Stomach (tissue), 9 donors: ENCODE measurements around the gene AGBL3. TPM values are rescaled to one million over a fixed set of nuclear protein-coding genes. Genes with fewer than 3 reads are reported as not detected.
A peak's percentile ranks its signal among the peaks of the same experiment; 100 is the strongest.

ENCODE experiments used
- DNase-seq, 2 donors: peaks; one replicate each; pipeline versions ENCODE4 v3.0.0 to v3.0.0-alpha.2; 2013 to 2019
- H3K27ac ChIP-seq, 5 donors: fragments of 200-600 bp in 4 of 5; sonication (generic) in 4 of 5; one replicate each; pipeline ENCODE4 v1.5.1; 2013 to 2019; ENCODE audit warnings: mild to moderate bottlenecking in 1 of 5, moderate library complexity in 1 of 5
- H3K27me3 ChIP-seq, 3 donors: fragments of 200-600 bp; sonication (generic); one replicate each; pipeline ENCODE4 v1.5.1; 2017 to 2019; ENCODE audit warnings: mixed run types in 1 of 3
- H3K36me3 ChIP-seq, 4 donors: fragments of 200-600 bp; sonication (generic); 1 replicate in 3 of 4; 2 replicates in 1 of 4; pipeline ENCODE4 v1.5.1; 2016 to 2019
- H3K4me1 ChIP-seq, 4 donors: fragments of 200-600 bp; sonication (generic); one replicate each; pipeline ENCODE4 v1.5.1; 2016 to 2019
- H3K4me3 ChIP-seq, 4 donors: fragments of 200-600 bp; sonication (generic) in 3 of 4; one replicate each; pipeline ENCODE4 v1.5.1; 2016 to 2019; ENCODE audit warnings: mild to moderate bottlenecking in 1 of 4
- H3K9me3 ChIP-seq, 4 donors: fragments of 200-600 bp; sonication (generic); one replicate each; pipeline ENCODE4 v1.5.1; 2016 to 2019
- EP300 ChIP-seq: sonication (generic); formaldehyde crosslinking; IDR thresholded peaks from one replicate; pipeline ENCODE4 v1.6.1; 2017; ENCODE audit warnings: antibody characterized with exemption
- POLR2A ChIP-seq, 4 donors: fragments of 450-650 bp; IDR thresholded peaks; one replicate each; pipeline ENCODE4 v1.6.1; 2016; ENCODE audit warnings: antibody characterized with exemption in 4 of 4, control low read depth in 2 of 4, mild to moderate bottlenecking in 1 of 4, moderate library complexity in 1 of 4
- POLR2AphosphoS5 ChIP-seq, 3 donors: sonication (generic); formaldehyde crosslinking; IDR thresholded peaks; one replicate each; pipeline ENCODE4 v1.6.1; 2016; ENCODE audit warnings: antibody characterized with exemption in 3 of 3
- WGBS, 5 donors: extraction: QIAGEN DNeasy Blood & Tissue Kit in 3 of 5; methylation state at CpG; one replicate each; pipeline versions ENCODE4 v1.1.5 to v1.1.7; 2013 to 2018; 5-methylcytosine and 5-hydroxymethylcytosine counted together
- intact Hi-C: fragments of 100-400 bp; cut with DNase I; formaldehyde crosslinking; loops from one replicate; pipeline ENCODE4 v1.15.1; 2023; ENCODE audit warnings: low total_unique reads
- polyA plus RNA-seq, 3 donors: library from polyadenylated mRNA; stranded (reverse); fragments of 200-250 nt; gene quantifications; one replicate each; pipeline ENCODE4 v1.2.3, GENCODE V29; 2013
- total RNA-seq, 5 donors: library from RNA; depleted of rRNA; stranded (reverse); fragments of >200 nt; gene quantifications; one replicate each; pipeline versions ENCODE4 v1.1.0 to v1.2.3, GENCODE V29; 2014 to 2016
- TF ChIP-seq, protein P1 (sequence below), 7 experiments: fragments of 450-650 bp in 4 of 7; fragments of 200-600 bp in 3 of 7; sonication (generic) in 3 of 7; IDR thresholded peaks; one replicate each; pipeline ENCODE4 v1.5.1; 2016 to 2019; ENCODE audit warnings: antibody characterized with exemption in 7 of 7, control low read depth in 2 of 7, mild to moderate bottlenecking in 1 of 7
- donor health status: healthy with polysubstance abuse.
- donor health status: Bipolar disorder and iron deficiency.
- donor health status: healthy.

Gene AGBL3
- total and polyA plus RNA-seq, 8 donors, result 0.29 to 8.4 (median 1.3) TPM; not detected in 2

DNA sequence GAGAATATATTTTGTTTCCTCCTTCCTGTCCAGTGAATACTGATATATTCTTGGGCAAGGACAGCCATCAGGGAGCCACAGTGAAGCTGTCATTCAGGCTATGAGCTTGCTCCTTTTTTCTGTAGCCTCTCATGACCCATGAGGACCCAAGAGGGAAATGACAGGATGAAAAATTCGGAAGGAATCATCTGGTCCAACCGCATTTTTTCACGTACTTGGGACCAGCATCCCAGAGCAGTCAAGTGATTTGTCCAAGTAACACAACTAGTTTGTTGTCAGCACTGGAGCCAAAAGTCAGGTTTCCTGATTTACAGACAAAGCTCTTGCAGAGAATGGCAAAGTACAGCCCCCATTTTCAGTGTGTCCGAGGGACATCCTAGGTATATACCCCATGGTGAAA lies 47.2 kb upstream of the AGBL3 start:
- intact Hi-C loops, result loop anchor here (10.0 kb wide), 1 partner anchor 314 kb away; no protein-coding TSS in a partner anchor
- no peak overlapping the region for H3K4me3 ChIP-seq

DNA sequence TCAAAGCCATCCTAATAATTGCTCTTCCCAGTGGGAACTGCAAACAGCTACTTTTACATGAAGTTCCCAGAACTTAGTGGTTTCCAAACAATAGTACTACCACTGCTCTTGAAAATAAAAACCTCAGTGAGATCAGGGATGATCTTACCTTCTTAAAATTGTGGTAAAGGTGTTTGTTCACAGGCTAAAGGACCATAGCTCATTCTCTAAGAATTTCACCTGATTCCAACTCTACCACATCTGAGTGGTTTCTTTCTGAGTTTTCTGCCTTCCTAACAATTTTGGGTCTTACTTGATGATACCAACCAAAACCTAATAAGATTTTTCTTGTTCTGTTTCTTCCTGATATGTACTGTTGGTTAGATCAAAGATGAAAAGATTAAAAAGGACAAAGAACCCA lies 45.6 kb upstream of the AGBL3 start:
- Histone ChIP-seq H3K4me3 (no peak overlapping the region), H3K9me3 (no peaks in the 10 kb centered on the region), H3K27me3 (no peaks in the 10 kb centered on the region), H3K27ac (peak overlapping the region in 2 of 5 donors; percentile 24 to 72), H3K4me1 (peaks cover 0 to 52% (median 23%) of the 10 kb centered on the region in 4 donors), H3K36me3 (peaks cover 0 to 18% (median 8%) of the 10 kb centered on the region in 4 donors)
- TF ChIP-seq, protein P1, sequence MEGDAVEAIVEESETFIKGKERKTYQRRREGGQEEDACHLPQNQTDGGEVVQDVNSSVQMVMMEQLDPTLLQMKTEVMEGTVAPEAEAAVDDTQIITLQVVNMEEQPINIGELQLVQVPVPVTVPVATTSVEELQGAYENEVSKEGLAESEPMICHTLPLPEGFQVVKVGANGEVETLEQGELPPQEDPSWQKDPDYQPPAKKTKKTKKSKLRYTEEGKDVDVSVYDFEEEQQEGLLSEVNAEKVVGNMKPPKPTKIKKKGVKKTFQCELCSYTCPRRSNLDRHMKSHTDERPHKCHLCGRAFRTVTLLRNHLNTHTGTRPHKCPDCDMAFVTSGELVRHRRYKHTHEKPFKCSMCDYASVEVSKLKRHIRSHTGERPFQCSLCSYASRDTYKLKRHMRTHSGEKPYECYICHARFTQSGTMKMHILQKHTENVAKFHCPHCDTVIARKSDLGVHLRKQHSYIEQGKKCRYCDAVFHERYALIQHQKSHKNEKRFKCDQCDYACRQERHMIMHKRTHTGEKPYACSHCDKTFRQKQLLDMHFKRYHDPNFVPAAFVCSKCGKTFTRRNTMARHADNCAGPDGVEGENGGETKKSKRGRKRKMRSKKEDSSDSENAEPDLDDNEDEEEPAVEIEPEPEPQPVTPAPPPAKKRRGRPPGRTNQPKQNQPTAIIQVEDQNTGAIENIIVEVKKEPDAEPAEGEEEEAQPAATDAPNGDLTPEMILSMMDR (IDR thresholded peaks at IDR 0.05), result no peak
- TF ChIP-seq EP300 (no peak), POLR2A (IDR thresholded peaks at IDR 0.05) (no peak), POLR2AphosphoS5 (IDR thresholded peaks at IDR 0.05) (no peak)
- no peak for DNase-seq
- intact Hi-C loops, result no loop called here

More for the DNA sequence above, 47.2 kb upstream of the AGBL3 start:
- 83 to 89% (median 88%) methylated on average over 4 of the region's 4 CpGs for whole genome bisulfite sequencing, 5 donors
- Histone ChIP-seq H3K27ac (peak overlapping the region in 1 of 5 donors; percentile 25), H3K27me3 (no peaks in the 10 kb centered on the region), H3K9me3 (no peaks in the 10 kb centered on the region), H3K36me3 (peaks cover 0 to 29% (median 15%) of the 10 kb centered on the region in 4 donors), H3K4me1 (peaks cover 0 to 62% (median 29%) of the 10 kb centered on the region in 4 donors)
- DNase-seq, result no peak
- TF ChIP-seq, protein P1 (IDR thresholded peaks at IDR 0.05), result no peak
- no peak for TF ChIP-seq POLR2AphosphoS5 (IDR thresholded peaks at IDR 0.05)
- no peak for TF ChIP-seq POLR2A (IDR thresholded peaks at IDR 0.05)
- TF ChIP-seq EP300, result no peak

- Histone ChIP-seq H3K36me3 (peaks cover 0 to 16% (median 8%) of the 10 kb centered on the region in 4 donors), H3K27ac (peak overlapping the region in 3 of 5 donors; percentile 24 to 72 (median 40)), H3K27me3 (no peaks in the 10 kb centered on the region), H3K4me1 (peaks cover 0 to 46% (median 21%) of the 10 kb centered on the region in 4 donors), H3K4me3 (no peak overlapping the region), H3K9me3 (no peaks in the 10 kb centered on the region)
- TF ChIP-seq, protein P1 (IDR thresholded peaks at IDR 0.05), result no peak
- TF ChIP-seq POLR2AphosphoS5 (IDR thresholded peaks at IDR 0.05), result no peak
- TF ChIP-seq POLR2A (IDR thresholded peaks at IDR 0.05), result no peak
- TF ChIP-seq EP300, result no peak
- no peak for DNase-seq
- intact Hi-C loops, result no loop called here
- WGBS, 5 donors, result 55 to 70% (median 62%) methylated on average over 3 of the region's 3 CpGs
These were observed 45.0 kb upstream of the AGBL3 start for GRCh38 chr7:134941185-134941900.

DNA sequence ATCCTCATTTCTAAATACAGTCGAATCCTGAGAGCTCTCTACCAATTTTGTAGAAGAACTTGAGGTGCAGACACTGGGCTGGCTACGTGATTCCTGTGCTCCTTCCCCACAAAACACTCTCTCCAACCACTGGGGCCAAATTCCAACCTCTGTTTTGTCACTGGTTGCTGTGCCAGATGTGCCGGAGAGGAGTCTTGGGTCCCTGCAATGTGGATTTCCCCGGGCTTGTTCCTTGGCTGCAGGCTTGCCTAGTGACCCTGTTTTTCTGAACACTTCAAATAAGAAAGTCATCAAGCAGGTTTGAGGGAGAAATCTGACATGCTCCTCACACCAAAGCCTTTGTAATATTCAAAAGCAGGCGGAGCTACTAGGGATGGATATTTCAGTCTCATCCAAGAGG lies 44.4 kb upstream of the AGBL3 start:
- H3K4me3 ChIP-seq, result no peak overlapping the region
- no peaks in the 10 kb centered on the region for H3K9me3 ChIP-seq
- no peaks in the 10 kb centered on the region for H3K27me3 ChIP-seq
- intact Hi-C loops, result no loop called here
- H3K27ac ChIP-seq, result peak overlapping the region in 3 of 5 donors; percentile 24 to 72 (median 40)
- H3K4me1 ChIP-seq, result peaks cover 0 to 39% (median 19%) of the 10 kb centered on the region in 4 donors
- WGBS, 5 donors, result 35 to 60% (median 43%) methylated on average over 5 of the region's 5 CpGs
- peaks cover under 1 to 22% (median 13%) of the 10 kb centered on the region in 4 donors for H3K36me3 ChIP-seq
- peak; percentile 31 to 44 for DNase-seq
- TF ChIP-seq POLR2AphosphoS5 (IDR thresholded peaks at IDR 0.05) (no peak), POLR2A (IDR thresholded peaks at IDR 0.05) (no peak), EP300 (no peak)
- TF ChIP-seq, protein P1 (IDR thresholded peaks at IDR 0.05), result no peak
